ENCODE results near the gene GFER. TPM values are rescaled to one million over a fixed set of nuclear protein-coding genes. Genes with fewer than 3 reads are reported as not detected.
A peak's percentile ranks its signal among the peaks of the same experiment; 100 is the strongest.

GFER gene
- total RNA-seq, 1 donor = 9.5 TPM

DNA sequence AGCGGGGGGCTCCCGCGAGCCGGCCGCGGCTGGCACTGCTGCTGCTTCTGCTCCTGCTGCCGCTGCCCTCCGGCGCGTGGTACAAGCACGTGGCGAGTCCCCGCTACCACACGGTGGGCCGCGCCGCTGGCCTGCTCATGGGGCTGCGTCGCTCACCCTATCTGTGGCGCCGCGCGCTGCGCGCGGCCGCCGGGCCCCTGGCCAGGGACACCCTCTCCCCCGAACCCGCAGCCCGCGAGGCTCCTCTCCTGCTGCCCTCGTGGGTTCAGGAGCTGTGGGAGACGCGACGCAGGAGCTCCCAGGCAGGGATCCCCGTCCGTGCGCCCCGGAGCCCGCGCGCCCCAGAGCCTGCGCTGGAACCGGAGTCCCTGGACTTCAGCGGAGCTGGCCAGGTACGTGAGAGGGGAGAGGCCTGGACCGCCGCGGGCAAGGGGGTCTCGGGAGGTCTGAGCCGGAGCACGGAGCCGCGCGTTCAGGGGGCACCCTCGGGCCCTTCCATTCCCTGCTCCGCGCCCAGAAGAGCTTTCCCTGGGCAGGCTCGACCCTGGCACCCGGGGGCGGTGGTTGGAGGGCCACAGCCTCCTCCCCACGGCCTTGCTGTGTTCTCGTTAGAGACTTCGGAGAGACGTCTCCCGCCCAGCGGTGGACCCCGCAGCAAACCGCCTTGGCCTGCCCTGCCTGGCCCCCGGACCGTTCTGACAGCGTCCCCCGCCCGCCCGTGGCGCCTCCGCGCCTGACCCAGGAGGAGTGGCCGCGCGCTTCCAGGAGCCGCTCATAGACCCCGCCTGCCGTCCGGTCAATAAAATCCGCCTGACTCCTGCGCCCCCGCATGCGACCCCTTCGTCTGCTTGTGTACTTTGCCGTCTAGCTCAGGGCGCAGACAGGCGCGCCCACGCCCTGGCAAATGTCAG, 36.2 kb downstream of the GFER start:
- DNase-seq (ENCODE audit: low read depth) = no peak
- peak overlapping the region; percentile 23 for H3K4me3 ChIP-seq (ENCODE audit: low read depth, low read length)
- TF ChIP-seq CTCF (IDR thresholded peaks at IDR 0.05; ENCODE audit: insufficient read depth, low read depth, low read length) = no peak

- no peak for TF ChIP-seq CTCF (IDR thresholded peaks at IDR 0.05; ENCODE audit: insufficient read depth, low read depth, low read length)
- peak; percentile 81 for DNase-seq (ENCODE audit: low read depth)
- peak overlapping the region; percentile 34 for H3K4me3 ChIP-seq (ENCODE audit: low read depth, low read length)
These were observed 38.7 kb downstream of the GFER start for GRCh38 chr16:2022723-2023091.

- H3K4me3 ChIP-seq (ENCODE audit: low read depth, low read length) = peak overlapping the region; percentile 50
- TF ChIP-seq CTCF (IDR thresholded peaks at IDR 0.05; ENCODE audit: insufficient read depth, low read depth, low read length) = peak; percentile 90
- DNase-seq (ENCODE audit: low read depth) = peak; percentile 89
These were observed 39.4 kb downstream of the GFER start for GRCh38 chr16:2023092-2024031.

- no peak for TF ChIP-seq CTCF (IDR thresholded peaks at IDR 0.05; ENCODE audit: insufficient read depth, low read depth, low read length)
- DNase-seq (ENCODE audit: low read depth) = no peak
These were observed 40.0 kb downstream of the GFER start for GRCh38 chr16:2024032-2024420.

GRCh38 chr16:2025251-2025650, 41.3 kb downstream of the GFER start:
- TF ChIP-seq CTCF (IDR thresholded peaks at IDR 0.05; ENCODE audit: insufficient read depth, low read depth, low read length) = no peak
- no peak overlapping the region for H3K4me3 ChIP-seq (ENCODE audit: low read depth, low read length)
- DNase-seq (ENCODE audit: low read depth) = no peak

More at GRCh38 chr16:2024032-2024420, 40.0 kb downstream of the GFER start:
- H3K4me3 ChIP-seq (ENCODE audit: low read depth, low read length) = no peak overlapping the region

- no peak for DNase-seq (ENCODE audit: low read depth)
- TF ChIP-seq CTCF (IDR thresholded peaks at IDR 0.05; ENCODE audit: insufficient read depth, low read depth, low read length) = no peak
- H3K4me3 ChIP-seq (ENCODE audit: low read depth, low read length) = peak overlapping the region; percentile 54
These were observed 42.0 kb downstream of the GFER start for GRCh38 chr16:2025878-2026460.
